HG03469 (cell line): ENCODE measurements around the gene CNTFR.

Source experiments
- ATAC-seq: cut with Tn5 transposase; IDR thresholded peaks from one replicate; pipeline ENCODE4 v1.9.1; 2021; ENCODE audit warnings: mild to moderate bottlenecking, moderate library complexity, moderate number of reproducible peaks; ENCODE audit not compliant: unreplicated experiment

Gene CNTFR

GRCh38 chr9:34591248-34591916 is 1.9 kb upstream of the CNTFR start:
- ATAC-seq = no peak

GRCh38 chr9:34590381-34591247 is 1.1 kb upstream of the CNTFR start:
- ATAC-seq = no peak

DNA sequence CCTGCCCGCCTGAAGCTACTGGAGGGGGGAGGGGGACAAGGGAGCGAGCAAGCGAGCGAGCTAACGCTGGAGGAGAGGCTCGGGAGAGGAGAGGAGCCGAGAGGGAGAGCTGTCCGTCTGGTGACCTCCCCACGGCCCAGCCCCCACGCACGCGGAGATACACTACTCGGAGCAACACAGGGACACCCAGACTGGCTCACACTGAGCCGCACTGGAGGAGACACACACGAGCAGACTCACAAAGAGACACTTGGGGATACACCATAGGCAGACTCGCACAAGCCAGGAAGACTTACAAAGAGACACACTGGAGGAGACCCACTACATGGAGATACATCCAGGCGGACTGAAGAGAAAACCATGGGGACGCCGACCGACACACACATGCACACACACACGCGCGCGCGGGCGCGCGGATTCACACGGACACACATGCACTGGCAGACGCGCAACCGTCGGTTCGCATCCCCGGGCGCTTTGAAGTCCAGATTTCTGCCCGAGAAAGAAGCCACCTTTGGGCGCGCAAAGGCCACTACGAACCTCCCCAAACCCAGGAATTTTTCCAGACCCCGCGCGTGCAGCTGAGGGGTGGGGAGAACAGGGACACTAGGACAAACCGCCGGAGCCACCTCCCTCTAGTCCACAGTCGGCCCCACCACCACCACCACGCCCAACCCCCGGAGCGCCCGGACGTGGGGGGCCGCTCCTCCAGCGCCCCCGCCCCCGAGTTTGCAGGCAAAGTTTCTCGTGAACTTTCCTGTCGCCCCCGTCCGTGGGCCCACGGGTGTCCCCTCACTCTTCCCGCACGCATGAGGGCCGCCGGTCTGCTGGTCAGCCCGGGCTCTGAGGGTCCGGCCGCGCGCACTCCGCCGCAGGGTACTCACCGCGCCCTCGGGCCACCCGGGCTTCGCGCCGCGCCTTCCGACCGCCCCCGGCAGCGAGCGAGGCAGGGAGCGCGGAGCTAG is 571 bp downstream of the CNTFR start:
- ATAC-seq = no peak

- no peak for ATAC-seq
Observed at GRCh38 chr9:34587271-34587670, 2.3 kb downstream of the CNTFR start.

GRCh38 chr9:34585946-34586669 is 3.4 kb downstream of the CNTFR start:
- ATAC-seq = no peak

GRCh38 chr9:34584970-34585369 is 4.6 kb downstream of the CNTFR start:
- no peak for ATAC-seq

- ATAC-seq = no peak
Observed at GRCh38 chr9:34582787-34583186, 6.7 kb downstream of the CNTFR start.

- no peak for ATAC-seq
Observed at GRCh38 chr9:34581318-34581717, 8.2 kb downstream of the CNTFR start.

DNA sequence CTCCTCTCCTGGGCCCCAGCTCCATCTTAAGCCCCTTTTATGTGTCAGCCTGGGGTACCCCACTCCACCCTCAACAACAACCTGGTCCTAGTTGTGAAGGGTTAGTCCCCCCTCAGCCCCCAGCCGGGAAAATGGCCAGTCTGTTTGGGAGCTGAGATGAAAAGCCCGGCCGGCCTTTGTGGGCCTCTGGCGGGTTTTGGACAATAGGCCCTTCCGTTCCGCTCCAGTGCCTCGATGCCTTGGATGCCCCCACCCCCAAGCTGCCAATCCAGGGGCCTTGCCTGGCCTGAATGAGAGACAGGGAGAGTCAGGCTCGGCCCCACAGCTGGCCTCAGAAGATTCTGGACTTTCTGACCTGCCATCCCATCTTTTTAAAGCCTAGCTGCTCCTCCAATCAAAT is 9.2 kb downstream of the CNTFR start:
- no peak for ATAC-seq

- no peak for ATAC-seq
Observed at GRCh38 chr9:34579808-34580163, 9.7 kb downstream of the CNTFR start.

DNA sequence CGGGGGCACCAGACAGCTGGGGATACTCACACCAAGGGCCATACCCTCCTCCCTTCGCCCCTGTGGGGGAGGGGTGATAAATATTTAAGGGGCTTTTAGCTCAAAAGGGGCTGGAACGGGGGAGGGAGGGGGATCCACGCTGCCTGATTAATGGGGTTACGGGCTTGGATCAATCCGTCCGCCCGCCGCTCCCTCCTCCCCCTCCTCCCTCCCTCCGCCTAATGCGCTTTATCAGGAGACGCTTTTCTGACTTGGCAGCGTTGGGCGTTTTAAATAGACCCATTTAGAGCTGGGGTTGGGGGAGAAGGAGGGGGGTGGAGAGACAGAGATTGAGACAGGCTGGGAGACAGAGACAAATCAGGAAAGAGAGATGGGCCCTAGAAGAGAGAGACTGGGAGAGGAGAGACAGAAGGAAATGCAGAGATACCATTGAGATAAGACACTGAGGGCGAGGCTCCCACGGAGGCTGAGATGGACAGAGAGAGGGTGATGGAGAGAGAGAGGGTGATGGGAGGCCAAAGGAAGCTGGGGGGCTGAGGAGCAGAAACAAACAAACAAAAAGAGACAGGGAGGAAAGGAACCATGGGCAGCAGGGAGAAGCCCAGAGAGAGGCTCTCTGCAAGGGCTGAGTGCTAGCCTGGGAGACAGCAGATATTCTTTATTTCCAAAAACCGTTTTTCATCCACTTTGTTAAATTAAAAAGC is 10.3 kb downstream of the CNTFR start:
- no peak for ATAC-seq

DNA sequence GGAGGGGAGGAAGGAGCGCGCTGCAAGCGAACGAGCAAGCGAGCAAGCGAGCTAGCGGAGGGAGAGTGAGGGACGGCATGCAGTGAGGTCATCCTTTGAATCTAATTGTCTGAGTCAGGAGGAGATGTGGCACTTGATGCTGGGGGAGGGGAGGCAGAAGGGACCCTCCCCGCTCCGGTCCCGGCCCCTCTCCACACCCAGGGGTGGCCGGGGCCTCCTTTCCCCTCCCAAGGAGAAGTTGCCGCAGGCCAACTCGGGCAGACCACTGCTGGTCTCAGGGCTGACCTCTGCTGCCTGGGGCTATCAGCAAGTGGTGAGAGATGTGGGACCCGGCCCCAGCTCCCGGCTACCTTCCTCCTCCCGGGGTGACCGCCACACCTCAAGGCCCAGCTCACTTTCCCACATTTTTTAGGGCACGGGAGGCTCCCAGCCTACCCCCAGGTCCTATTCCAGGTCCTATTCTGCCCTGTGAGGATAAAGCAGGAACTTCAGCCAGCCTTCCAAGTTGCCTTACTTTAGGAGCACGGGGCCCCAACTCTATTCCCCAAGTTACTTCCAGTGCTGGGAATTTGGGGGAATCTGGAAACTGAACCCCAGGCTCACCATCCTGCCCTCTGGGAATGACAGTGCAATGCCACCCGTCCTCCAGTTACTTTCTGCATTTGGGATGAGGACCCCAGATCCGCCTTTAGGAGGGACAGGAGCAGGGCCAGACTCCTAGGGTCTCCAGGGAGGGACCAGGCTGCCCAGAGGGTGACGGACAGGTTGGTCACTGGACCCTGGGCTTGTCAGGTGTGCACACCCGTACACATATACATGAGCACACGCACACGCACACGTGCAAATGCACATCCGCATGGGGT is 11.1 kb downstream of the CNTFR start:
- ATAC-seq = no peak

GRCh38 chr9:34577400-34578240 is 11.9 kb downstream of the CNTFR start:
- no peak for ATAC-seq

GRCh38 chr9:34576597-34577399 is 12.7 kb downstream of the CNTFR start:
- no peak for ATAC-seq

DNA sequence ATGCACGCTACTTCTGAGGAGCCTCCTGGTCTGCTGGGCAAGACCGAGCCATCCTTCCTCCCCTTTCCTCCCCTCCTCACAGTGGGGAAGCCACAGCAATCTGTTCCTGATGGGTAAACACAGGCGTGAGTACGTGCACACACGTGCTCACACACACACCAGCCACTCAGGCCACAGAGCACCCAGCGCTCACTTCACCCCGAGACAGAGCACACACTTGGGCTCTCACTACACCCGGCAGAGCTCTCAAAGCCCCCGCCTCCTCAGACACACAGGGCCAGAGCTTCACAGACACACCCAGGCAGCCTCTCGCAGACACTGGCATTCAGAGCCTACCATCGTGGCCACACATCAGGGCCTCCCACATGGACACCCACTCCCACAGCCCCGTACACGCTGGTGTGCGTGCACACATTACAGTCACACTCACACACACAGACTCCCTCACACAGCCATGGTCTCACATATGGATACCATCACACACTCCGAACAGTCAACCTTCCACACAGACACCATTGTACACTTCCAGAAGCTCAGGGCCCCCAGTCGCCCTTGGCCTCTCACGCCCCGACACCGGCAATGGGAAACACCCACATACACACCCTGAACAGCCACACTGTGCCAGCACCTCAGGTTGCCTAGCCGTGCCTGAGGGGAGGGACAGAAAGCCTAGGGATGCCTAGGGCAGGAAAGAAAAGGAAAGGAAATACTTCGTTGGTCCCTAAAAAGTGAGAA is 13.5 kb downstream of the CNTFR start:
- ATAC-seq = no peak

DNA sequence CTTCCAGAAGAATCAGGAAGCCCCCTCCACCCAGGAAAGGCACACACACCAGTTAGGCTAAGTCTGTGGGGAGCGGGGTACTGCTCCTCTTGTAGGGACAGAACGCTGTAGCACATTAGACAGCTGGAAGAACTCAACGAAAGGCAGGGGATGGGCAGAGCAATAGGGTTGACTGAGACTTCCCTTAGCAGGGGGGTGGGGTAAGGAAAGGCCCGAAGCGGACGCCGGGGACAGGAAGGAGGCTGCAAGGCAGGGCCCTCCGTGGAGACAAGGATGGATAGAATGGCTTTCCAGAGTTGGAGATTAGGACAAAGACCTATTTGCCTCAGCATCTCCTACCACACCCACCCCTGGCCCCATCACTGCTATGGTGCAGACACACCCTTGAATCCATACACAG is 14.3 kb downstream of the CNTFR start:
- no peak for ATAC-seq

DNA sequence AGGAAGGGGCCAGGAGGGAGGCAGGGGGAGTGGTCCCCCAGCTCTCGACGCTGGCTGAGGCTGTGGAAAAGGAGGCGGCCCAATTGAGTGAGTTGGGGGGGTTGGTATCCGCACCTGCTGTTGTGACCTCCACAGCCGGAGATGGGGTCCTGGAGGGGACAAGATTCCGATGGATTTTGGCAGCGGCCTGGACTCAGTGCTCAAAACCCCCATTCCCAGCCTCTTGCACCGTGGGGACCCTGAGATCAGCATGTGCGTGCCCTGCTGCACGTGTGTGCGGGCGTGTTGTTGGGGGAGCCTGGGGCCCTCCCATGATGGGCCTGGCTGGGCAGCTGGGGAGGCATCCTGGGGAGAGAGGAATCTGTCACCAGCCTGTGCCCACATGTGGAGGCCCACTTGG is 15.0 kb downstream of the CNTFR start:
- ATAC-seq = no peak
